DOHH2 (cell line): ENCODE results near the gene CNIH2.
A peak's percentile ranks its signal among the peaks of the same experiment; 100 is the strongest.

ENCODE experiments used
- H3F3A ChIP-seq: fragments of 200-600 bp; sonication (generic), shearing (Covaris generic); 2 replicates; pipeline ENCODE4 v1.6.0; 2016; ENCODE audit warnings: antibody characterized with exemption, mild to moderate bottlenecking; ENCODE audit not compliant: control insufficient read depth, insufficient read depth
- H3K27ac ChIP-seq: fragments of 200-600 bp; sonication (generic); 2 replicates; pipeline ENCODE4 v1.5.1; 2014; ENCODE audit warnings: low read depth, mild to moderate bottlenecking, low read length, moderate library complexity
- H3K27me3 ChIP-seq: fragments of 200-600 bp; sonication (generic); 2 replicates; pipeline ENCODE4 v1.6.1; 2014; ENCODE audit warnings: mild to moderate bottlenecking, low read length, mixed read lengths; ENCODE audit not compliant: control insufficient read depth
- H3K36me3 ChIP-seq: fragments of 200-600 bp; sonication (generic); 2 replicates; pipeline ENCODE4 v1.6.1; 2014; ENCODE audit warnings: mild to moderate bottlenecking, low read length, moderate library complexity, mixed read lengths; ENCODE audit not compliant: control insufficient read depth
- H3K4me1 ChIP-seq: fragments of 200-600 bp; sonication (generic); 2 replicates; pipeline ENCODE4 v1.6.1; 2014; ENCODE audit warnings: mild to moderate bottlenecking, low read length, mixed read lengths; ENCODE audit not compliant: control insufficient read depth
- H3K4me2 ChIP-seq: fragments of 200-600 bp; sonication (generic); 2 replicates; pipeline ENCODE4 v1.6.0; 2014; ENCODE audit warnings: mild to moderate bottlenecking, low read length, moderate library complexity
- H3K4me3 ChIP-seq: fragments of 200-600 bp; sonication (generic); 2 replicates; pipeline ENCODE4 v1.5.1; 2014; ENCODE audit warnings: mild to moderate bottlenecking, low read length, mixed read lengths
- H3K79me2 ChIP-seq: fragments of 200-600 bp; sonication (generic); 2 replicates; pipeline ENCODE4 v1.6.1; 2014; ENCODE audit warnings: mild to moderate bottlenecking, low read length, mixed read lengths; ENCODE audit not compliant: control insufficient read depth
- H3K9me2 ChIP-seq: fragments of 200-600 bp; sonication (generic); replicated peaks from 2 replicates; pipeline ENCODE4 v1.6.1; 2014; ENCODE audit warnings: mild to moderate bottlenecking, low read length, mixed read lengths; ENCODE audit not compliant: control insufficient read depth
- H3K9me3 ChIP-seq: fragments of 200-600 bp; sonication (generic); 2 replicates; pipeline ENCODE4 v1.6.1; 2014; ENCODE audit warnings: antibody characterized with exemption, low read length, mixed read lengths; ENCODE audit not compliant: control insufficient read depth, insufficient read depth
- H4K20me1 ChIP-seq: fragments of 200-600 bp; sonication (generic); 2 replicates; pipeline ENCODE4 v1.6.0; 2014; ENCODE audit warnings: low read depth, mild to moderate bottlenecking, antibody characterized with exemption, low read length, moderate library complexity; ENCODE audit not compliant: control insufficient read depth, insufficient read depth
- EZH2phosphoT487 ChIP-seq: fragments of 200-600 bp; sonication (generic); IDR thresholded peaks from 2 replicates; pipeline ENCODE4 v1.6.1; 2017; ENCODE audit warnings: borderline replicate concordance, mild to moderate bottlenecking, antibody characterized with exemption, low read length, moderate library complexity, mixed read lengths
- TF ChIP-seq, protein P1 (sequence below): fragments of 200-600 bp; sonication (generic); IDR thresholded peaks from one replicate; pipeline ENCODE4 v1.5.1; 2014; ENCODE audit warnings: antibody characterized with exemption, mild to moderate bottlenecking, low read depth, low read length; ENCODE audit not compliant: poor library complexity, severe bottlenecking

CNIH2 gene

DNA sequence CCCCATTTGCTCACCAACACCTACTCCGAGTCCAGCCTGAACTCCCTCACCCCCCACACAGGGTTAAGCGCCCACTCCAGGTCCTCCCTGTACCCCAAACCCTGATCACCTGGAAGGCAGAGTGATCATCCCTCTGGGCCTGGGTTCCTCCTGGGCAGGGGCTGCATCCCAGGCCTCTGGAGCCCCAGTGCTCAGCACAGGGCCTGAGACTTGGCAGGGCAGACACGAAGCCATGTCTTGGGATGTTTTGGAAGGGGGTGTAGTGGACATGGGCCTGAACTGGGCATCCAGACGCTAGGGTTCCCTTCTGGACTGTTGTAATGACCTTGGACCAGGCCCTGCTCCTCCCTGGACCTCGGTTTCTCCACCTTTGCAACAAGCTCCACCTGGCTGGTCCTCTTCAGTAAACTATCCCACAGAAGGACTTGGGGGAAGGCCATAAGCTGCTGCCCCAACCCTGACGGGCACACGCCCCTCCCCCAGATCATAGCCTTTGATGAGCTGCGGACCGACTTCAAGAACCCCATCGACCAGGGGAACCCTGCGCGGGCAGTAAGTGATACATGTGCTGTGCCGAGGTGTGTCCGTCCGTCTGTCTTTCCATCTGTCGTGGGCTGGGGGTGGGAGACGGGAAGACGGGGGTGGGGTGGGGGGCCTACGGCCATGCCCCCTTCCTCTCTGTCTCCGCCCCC is 3.9 kb downstream of the CNIH2 start:
- Histone ChIP-seq H3K9me3 (no peaks in the 10 kb centered on the region), H3F3A (peaks cover 3% of the 10 kb centered on the region; the same call in 1 of the 2 replicates), H3K27me3 (no peaks in the 10 kb centered on the region), H3K4me3 (peak overlapping the region; percentile 44), H4K20me1 (no peaks in the 10 kb centered on the region), H3K79me2 (peaks cover 3% of the 10 kb centered on the region; the same call in 1 of the 2 replicates), H3K9me2 (no peaks in the 10 kb centered on the region), H3K4me2 (peak overlapping the region; percentile 66), H3K27ac (no peak overlapping the region), H3K4me1 (peaks cover 36% of the 10 kb centered on the region), H3K36me3 (peaks cover 3% of the 10 kb centered on the region; the same call in 1 of the 2 replicates)
- TF ChIP-seq, protein P1, sequence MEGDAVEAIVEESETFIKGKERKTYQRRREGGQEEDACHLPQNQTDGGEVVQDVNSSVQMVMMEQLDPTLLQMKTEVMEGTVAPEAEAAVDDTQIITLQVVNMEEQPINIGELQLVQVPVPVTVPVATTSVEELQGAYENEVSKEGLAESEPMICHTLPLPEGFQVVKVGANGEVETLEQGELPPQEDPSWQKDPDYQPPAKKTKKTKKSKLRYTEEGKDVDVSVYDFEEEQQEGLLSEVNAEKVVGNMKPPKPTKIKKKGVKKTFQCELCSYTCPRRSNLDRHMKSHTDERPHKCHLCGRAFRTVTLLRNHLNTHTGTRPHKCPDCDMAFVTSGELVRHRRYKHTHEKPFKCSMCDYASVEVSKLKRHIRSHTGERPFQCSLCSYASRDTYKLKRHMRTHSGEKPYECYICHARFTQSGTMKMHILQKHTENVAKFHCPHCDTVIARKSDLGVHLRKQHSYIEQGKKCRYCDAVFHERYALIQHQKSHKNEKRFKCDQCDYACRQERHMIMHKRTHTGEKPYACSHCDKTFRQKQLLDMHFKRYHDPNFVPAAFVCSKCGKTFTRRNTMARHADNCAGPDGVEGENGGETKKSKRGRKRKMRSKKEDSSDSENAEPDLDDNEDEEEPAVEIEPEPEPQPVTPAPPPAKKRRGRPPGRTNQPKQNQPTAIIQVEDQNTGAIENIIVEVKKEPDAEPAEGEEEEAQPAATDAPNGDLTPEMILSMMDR: no peak
- TF ChIP-seq EZH2phosphoT487: no peak

DNA sequence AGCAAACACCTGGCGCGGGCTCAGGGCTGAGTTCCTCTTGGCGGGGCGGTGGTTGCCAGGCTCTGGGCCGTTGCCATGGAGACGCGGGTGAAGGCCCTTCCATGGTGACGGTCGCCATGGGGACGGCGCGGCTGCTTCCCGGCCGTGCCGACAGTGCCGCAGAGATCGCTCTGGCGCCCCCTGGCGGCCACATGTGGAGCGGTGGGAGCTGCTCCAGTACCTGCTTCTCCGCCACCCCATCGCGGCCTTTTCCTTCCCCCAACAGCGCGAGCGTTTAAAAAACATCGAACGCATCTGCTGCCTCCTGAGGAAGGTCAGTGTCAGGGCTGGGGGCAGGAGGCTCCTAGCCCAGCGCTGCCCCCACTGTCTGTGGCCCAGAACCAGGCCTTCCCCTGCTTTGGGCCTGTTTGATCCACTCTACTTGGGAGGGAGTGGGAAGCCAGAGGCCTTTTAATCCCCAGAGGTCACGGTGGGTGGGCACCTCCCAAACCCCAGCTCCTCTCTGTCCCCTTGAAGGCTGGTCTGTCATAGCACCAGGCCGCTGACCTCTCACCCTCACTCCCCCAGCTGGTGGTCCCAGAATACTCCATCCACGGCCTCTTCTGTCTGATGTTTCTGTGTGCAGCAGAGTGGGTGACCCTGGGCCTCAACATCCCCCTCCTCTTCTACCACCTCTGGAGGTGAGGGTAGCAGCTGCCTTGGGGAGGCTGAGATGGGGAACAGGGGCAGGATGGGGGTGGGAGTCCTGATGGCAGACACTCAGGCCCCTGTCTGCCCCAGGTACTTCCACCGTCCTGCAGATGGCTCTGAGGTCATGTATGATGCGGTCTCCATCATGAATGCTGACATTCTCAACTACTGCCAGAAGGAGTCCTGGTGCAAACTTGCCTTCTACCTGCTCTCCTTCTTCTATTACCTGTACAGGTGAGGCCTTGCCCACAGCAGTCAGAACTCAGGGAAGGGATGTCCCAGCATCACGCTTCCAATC is 4.8 kb downstream of the CNIH2 start:
- peaks cover 3% of the 10 kb centered on the region; the same call in 1 of the 2 replicates for H3K36me3 ChIP-seq
- peaks cover 3% of the 10 kb centered on the region; the same call in 1 of the 2 replicates for H3F3A ChIP-seq
- peak overlapping the region; percentile 44; the same call in 1 of the 2 replicates for H3K4me3 ChIP-seq
- H3K9me2 ChIP-seq: no peaks in the 10 kb centered on the region
- peaks cover 6% of the 10 kb centered on the region for H3K79me2 ChIP-seq
- H3K9me3 ChIP-seq: no peaks in the 10 kb centered on the region
- peak overlapping the region; percentile 66 for H3K4me2 ChIP-seq
- peak overlapping the region; percentile 18; the same call in 1 of the 2 replicates for H3K27ac ChIP-seq
- peaks cover 35% of the 10 kb centered on the region for H3K4me1 ChIP-seq
- TF ChIP-seq, protein P1: peak; percentile 92
- no peak for TF ChIP-seq EZH2phosphoT487
- no peaks in the 10 kb centered on the region for H3K27me3 ChIP-seq
- H4K20me1 ChIP-seq: no peaks in the 10 kb centered on the region

DNA sequence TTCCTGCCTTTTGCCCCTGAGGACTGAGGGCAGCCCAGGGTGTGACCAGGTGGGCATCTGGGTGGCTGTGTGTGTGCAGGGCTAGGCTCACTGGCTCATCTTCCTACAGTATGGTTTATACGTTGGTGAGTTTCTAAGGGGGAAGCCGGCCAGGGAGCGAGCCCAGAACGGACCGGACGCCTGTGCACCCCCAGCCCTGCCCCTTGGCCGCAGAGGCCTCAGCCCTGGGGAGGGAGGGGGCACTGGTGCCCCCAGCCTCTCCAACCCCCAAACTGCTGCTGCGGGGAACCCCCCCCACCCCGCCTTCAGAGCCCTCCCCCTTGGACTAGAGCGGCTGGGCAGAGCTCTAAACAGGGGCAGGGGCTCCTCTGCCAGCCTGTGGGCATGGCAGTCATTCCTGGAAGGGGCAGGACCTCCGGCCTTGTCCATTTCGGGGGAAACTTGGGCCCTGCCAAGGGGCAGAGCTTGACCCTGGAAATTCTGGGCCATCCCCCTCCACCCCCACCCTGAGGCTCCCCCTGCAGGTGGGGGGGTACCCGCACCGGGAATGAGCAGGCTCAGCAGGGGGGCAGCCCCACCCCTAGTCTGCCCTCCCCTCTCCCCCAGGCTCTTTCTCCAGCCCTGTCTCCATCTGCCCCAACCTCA is 5.6 kb downstream of the CNIH2 start:
- Histone ChIP-seq H3K4me3 (no peak overlapping the region), H4K20me1 (no peaks in the 10 kb centered on the region), H3K27me3 (no peaks in the 10 kb centered on the region), H3K9me3 (no peaks in the 10 kb centered on the region), H3K4me1 (peaks cover 37% of the 10 kb centered on the region), H3K27ac (no peak overlapping the region), H3K4me2 (no peak overlapping the region), H3F3A (peaks cover 3% of the 10 kb centered on the region; the same call in 1 of the 2 replicates), H3K9me2 (no peaks in the 10 kb centered on the region), H3K79me2 (peaks cover 14% of the 10 kb centered on the region), H3K36me3 (peaks cover 5% of the 10 kb centered on the region)
- TF ChIP-seq EZH2phosphoT487: no peak
- TF ChIP-seq, protein P1: no peak
